Endothelial cell of umbilical vein (primary cell): ENCODE measurements around the gene LHX2. TPM values are rescaled to one million over a fixed set of nuclear protein-coding genes. Genes with fewer than 3 reads are reported as not detected.

ENCODE experiments used
- BruUV-seq: library from RNA; stranded (reverse); fragments of 400-500 nt; replicated peaks from 2 replicates; lab custom pipeline; 2021; lab: Mats Ljungman, UMichigan
- CTCF ChIA-PET: fragments of 300-600, 350-600 bp; sonication (Branson Sonifier 250); formaldehyde crosslinking; loops from one replicate; lab custom pipeline; 2021; ENCODE audit warnings: antibody characterized with exemption, inconsistent platforms; lab: Charles Lee
- POLR2A ChIA-PET: fragments of 300-600, 350-600 bp; sonication (Branson Sonifier 250); formaldehyde crosslinking; loops from one replicate; lab custom pipeline; 2021; ENCODE audit warnings: antibody characterized with exemption, inconsistent platforms; lab: Charles Lee
- DNase-seq: peaks from one replicate; pipeline ENCODE4 v3.0.0-alpha.2; 2011; ENCODE audit warnings: low read depth, low spot score
- FAIRE-seq: peaks from 2 replicates; lab custom pipeline; 2011; peaks lifted over from hg19 to GRCh38; lab: Jason Lieb, UNC
- H2AFZ ChIP-seq: 2 replicates; pipeline ENCODE4 v1.6.0; 2012; ENCODE audit warnings: low read depth, low read length, control low read depth, inconsistent platforms
- H3K27ac ChIP-seq: 2 replicates; pipeline ENCODE4 v1.5.1; 2011; ENCODE audit warnings: low read depth, mild to moderate bottlenecking, control low read depth, low read length, moderate library complexity; ENCODE audit not compliant: insufficient read depth
- H3K27me3 ChIP-seq, 2 experiments: 2 replicates each; pipeline versions ENCODE4 v1.6.0 to v1.6.1; 2011; ENCODE audit warnings: low read length in 2 of 2, mixed read lengths in 1 of 2; ENCODE audit not compliant: control insufficient read depth in 2 of 2, insufficient read depth in 2 of 2
- H3K36me3 ChIP-seq, 2 experiments: 2 replicates in 1 of 2; 3 replicates in 1 of 2; pipeline ENCODE4 v1.5.1; 2011; ENCODE audit warnings: low read length in 2 of 2, mild to moderate bottlenecking in 1 of 2, moderate library complexity in 1 of 2; ENCODE audit not compliant: control insufficient read depth in 2 of 2, insufficient read depth in 2 of 2; ENCODE audit errors: extremely low read depth in 1 of 2
- H3K4me1 ChIP-seq: 3 replicates; pipeline ENCODE4 v1.5.1; 2011; ENCODE audit warnings: mild to moderate bottlenecking, low read length; ENCODE audit not compliant: control insufficient read depth, insufficient read depth; ENCODE audit errors: extremely low read depth
- H3K4me2 ChIP-seq: 2 replicates; pipeline ENCODE4 v1.6.1; 2011; ENCODE audit warnings: low read length, control low read depth, mixed read lengths; ENCODE audit not compliant: insufficient read depth
- H3K4me3 ChIP-seq, 3 experiments: fragments of 200-600 bp in 1 of 3; sonication (generic), shearing (Covaris generic) in 1 of 3; replicated peaks in 1 of 3; 2 replicates each; pipeline ENCODE4 v1.5.1; 2011 to 2016; ENCODE audit warnings: control low read depth in 3 of 3, low read length in 3 of 3, mild to moderate bottlenecking in 2 of 3, inconsistent platforms in 1 of 3, low read depth in 1 of 3, moderate library complexity in 1 of 3; ENCODE audit not compliant: insufficient read depth in 1 of 3
- H3K79me2 ChIP-seq: 2 replicates; pipeline ENCODE4 v1.6.0; 2012; ENCODE audit warnings: low read length, inconsistent platforms; ENCODE audit not compliant: control insufficient read depth, insufficient read depth
- H3K9ac ChIP-seq: replicated peaks from 2 replicates; pipeline ENCODE3; 2011; ENCODE audit warnings: low read length, control low read depth; ENCODE audit not compliant: insufficient read depth; ENCODE audit errors: extremely low read depth
- H3K9me1 ChIP-seq: replicated peaks from 3 replicates; pipeline ENCODE4 v1.6.0; 2011; ENCODE audit warnings: mild to moderate bottlenecking, low read length; ENCODE audit not compliant: control insufficient read depth, insufficient read depth; ENCODE audit errors: extremely low read depth
- H3K9me3 ChIP-seq: replicated peaks from 2 replicates; pipeline ENCODE4 v1.5.1; 2012; ENCODE audit warnings: low read length, inconsistent platforms; ENCODE audit not compliant: control insufficient read depth, insufficient read depth
- H4K20me1 ChIP-seq: replicated peaks from 2 replicates; pipeline ENCODE3; 2011; ENCODE audit warnings: mild to moderate bottlenecking, low read length; ENCODE audit not compliant: control insufficient read depth, insufficient read depth; ENCODE audit errors: extremely low read depth
- CTCF ChIP-seq, 2 donors: IDR thresholded peaks; 1 replicate in 1 of 2; 2 replicates in 1 of 2; pipeline ENCODE4 v1.5.1; 2011; ENCODE audit warnings: low read length in 2 of 2, mild to moderate bottlenecking in 2 of 2, moderate library complexity in 2 of 2, control low read depth in 1 of 2, inconsistent platforms in 1 of 2, low read depth in 1 of 2; ENCODE audit not compliant: insufficient read depth in 1 of 2; ENCODE audit errors: extremely low read depth in 1 of 2
- EZH2 ChIP-seq: IDR thresholded peaks from 2 replicates; pipeline ENCODE4 v1.6.1; 2012; ENCODE audit warnings: borderline replicate concordance, low read depth, mild to moderate bottlenecking, moderate library complexity, low read length, inconsistent platforms; ENCODE audit not compliant: severe bottlenecking
- FOS ChIP-seq: IDR thresholded peaks from 2 replicates; pipeline ENCODE4 v1.6.1; 2011; ENCODE audit warnings: mild to moderate bottlenecking, low read length, moderate library complexity, borderline replicate concordance; ENCODE audit not compliant: insufficient read depth
- GATA2 ChIP-seq: IDR thresholded peaks from 2 replicates; pipeline ENCODE4 v1.7.0; 2011; ENCODE audit warnings: low read depth, mild to moderate bottlenecking, moderate library complexity, mixed read lengths, low read length; ENCODE audit not compliant: insufficient read length, insufficient read depth
- JUN ChIP-seq: IDR thresholded peaks from 2 replicates; pipeline ENCODE4 v1.6.1; 2011; ENCODE audit warnings: borderline replicate concordance, low read depth; ENCODE audit not compliant: insufficient read length, insufficient read depth
- MAX ChIP-seq: IDR thresholded peaks from 2 replicates; pipeline ENCODE4 v1.6.1; 2011; ENCODE audit not compliant: insufficient read depth, insufficient read length
- MYC ChIP-seq: IDR thresholded peaks from one replicate; pipeline ENCODE4 v1.6.1; 2011; ENCODE audit warnings: mild to moderate bottlenecking, low read depth, low read length
- POLR2A ChIP-seq: IDR thresholded peaks from 2 replicates; pipeline ENCODE4 v1.6.1; 2012; ENCODE audit warnings: low read depth, mild to moderate bottlenecking, control low read depth, low read length
- POLR2AphosphoS5 ChIP-seq: IDR thresholded peaks from 2 replicates; pipeline ENCODE4 v1.6.1; 2012; ENCODE audit warnings: low read depth, mild to moderate bottlenecking, control low read depth, low read length, moderate library complexity; ENCODE audit not compliant: insufficient read depth
- dilution Hi-C: fragments of 300-500 bp; cut with MboI; formaldehyde crosslinking; loops from one replicate; pipeline ENCODE4 v1.15.0; 2019; ENCODE audit warnings: low sequenced_read_pairs; ENCODE audit not compliant: extremely low pct_ligation_motif_present
- intact Hi-C: fragments of 100-400 bp; cut with micrococcal nuclease; formaldehyde crosslinking; loops from one replicate; pipeline ENCODE4 v1.10.0; 2022
- polyA plus RNA-seq, 4 experiments: library from polyadenylated mRNA; depleted of rRNA in 3 of 4; stranded (reverse) in 3 of 4; unstranded in 1 of 4; fragments of >200 nt; gene quantifications; 2 replicates each; pipeline versions ENCODE4 v1.2.1 to v1.2.3, GENCODE V29; 2011 to 2012; ENCODE audit warnings: missing spikeins in 1 of 4
- total RNA-seq: library from RNA; stranded (reverse); gene quantifications from 2 replicates; pipeline ENCODE4 v1.2.3, GENCODE V29; 2021

Gene LHX2
- total and polyA plus RNA-seq, 2 donors (not counting 3 experiments of a cell fraction or from before 2014, with no cell fraction given): not detected

GRCh38 chr9:124040186-124040931 lies 28.8 kb downstream of the LHX2 start:
- no peak for TF ChIP-seq JUN
- no peak for TF ChIP-seq CTCF (IDR thresholded peaks at IDR 0.05; ENCODE audit: extremely low read depth in 1 of 2, insufficient read depth in 1 of 2, low read depth in 1 of 2, low read length in 2 of 2)
- no peak for TF ChIP-seq POLR2A
- no peak for TF ChIP-seq MYC
- no peak for TF ChIP-seq POLR2AphosphoS5
- TF ChIP-seq MAX: no peak
- TF ChIP-seq EZH2: no peak
- TF ChIP-seq GATA2: no peak
- no peak for TF ChIP-seq FOS
- no TSS peak for BruUV-seq
- Histone ChIP-seq H3K79me2 (no peaks in the 10 kb centered on the region), H3K9ac (no peak overlapping the region), H3K4me1 (peaks cover 4% of the 10 kb centered on the region), H3K4me2 (peak overlapping the region; percentile 28), H2AFZ (peak overlapping the region; percentile 13), H4K20me1 (no peaks in the 10 kb centered on the region), H3K9me3 (no peaks in the 10 kb centered on the region), H3K27me3 (peaks cover 0 to 23% of the 10 kb centered on the region in 2 experiments), H3K9me1 (no peaks in the 10 kb centered on the region), H3K27ac (no peak overlapping the region), H3K4me3 (peak overlapping the region in 1 of 3 experiments; percentile 14), H3K36me3 (no peaks in the 10 kb centered on the region)
- DNase-seq (no peak), FAIRE-seq (no peak)
- dilution Hi-C loops: no loop called here
- intact Hi-C loops: no loop called here
- ChIA-PET CTCF (interaction anchor here (0.6 to 5.8 kb wide), 47 partner anchors 8 to 908 kb away, joined by 3 to 154 read pairs (median 4); no protein-coding TSS in a partner anchor), POLR2A (no interaction called here)
